Measurements from ENCODE around the gene TMEM200B.

TMEM200B gene

DNA sequence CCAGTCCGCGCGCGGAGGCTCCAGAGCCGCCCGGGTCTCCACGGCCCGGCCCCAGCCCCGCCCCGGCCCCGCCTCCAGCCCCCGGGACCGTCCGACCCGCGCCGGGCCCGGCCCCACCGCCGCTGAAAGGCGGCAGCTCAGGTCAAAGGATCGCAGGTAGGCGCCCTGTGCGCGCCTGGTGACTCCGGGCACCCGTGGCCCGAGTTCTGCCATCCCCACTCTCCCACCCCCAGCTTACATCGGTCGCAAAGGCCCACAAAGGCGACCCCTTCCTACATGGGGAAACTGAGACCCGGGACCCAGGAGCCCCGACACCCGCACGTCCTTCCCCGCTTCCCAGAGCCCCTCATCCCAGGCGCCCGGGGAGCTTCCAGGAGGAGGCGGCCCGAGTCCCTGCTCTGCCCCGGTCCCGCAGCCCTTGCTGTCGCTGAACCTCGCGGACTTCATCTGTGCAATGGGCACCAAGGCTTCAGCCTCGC is at the start of gene TMEM200B:
Gene TMEM200B (minus strand): TSS at position 17 of the 479 bp plus-strand sequence. CDS start 2,075 bp downstream, outside the sequence.
- in situ Hi-C loops (cut with HindIII; ENCODE audit: low sequenced_read_pairs), result no loop called here
- TF ChIP-seq, protein P1, sequence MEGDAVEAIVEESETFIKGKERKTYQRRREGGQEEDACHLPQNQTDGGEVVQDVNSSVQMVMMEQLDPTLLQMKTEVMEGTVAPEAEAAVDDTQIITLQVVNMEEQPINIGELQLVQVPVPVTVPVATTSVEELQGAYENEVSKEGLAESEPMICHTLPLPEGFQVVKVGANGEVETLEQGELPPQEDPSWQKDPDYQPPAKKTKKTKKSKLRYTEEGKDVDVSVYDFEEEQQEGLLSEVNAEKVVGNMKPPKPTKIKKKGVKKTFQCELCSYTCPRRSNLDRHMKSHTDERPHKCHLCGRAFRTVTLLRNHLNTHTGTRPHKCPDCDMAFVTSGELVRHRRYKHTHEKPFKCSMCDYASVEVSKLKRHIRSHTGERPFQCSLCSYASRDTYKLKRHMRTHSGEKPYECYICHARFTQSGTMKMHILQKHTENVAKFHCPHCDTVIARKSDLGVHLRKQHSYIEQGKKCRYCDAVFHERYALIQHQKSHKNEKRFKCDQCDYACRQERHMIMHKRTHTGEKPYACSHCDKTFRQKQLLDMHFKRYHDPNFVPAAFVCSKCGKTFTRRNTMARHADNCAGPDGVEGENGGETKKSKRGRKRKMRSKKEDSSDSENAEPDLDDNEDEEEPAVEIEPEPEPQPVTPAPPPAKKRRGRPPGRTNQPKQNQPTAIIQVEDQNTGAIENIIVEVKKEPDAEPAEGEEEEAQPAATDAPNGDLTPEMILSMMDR (IDR thresholded peaks at IDR 0.05; ENCODE audit: low read depth, low read length), result no peak
- peak; percentile 5 for DNase-seq (ENCODE audit: low read depth, low spot score)
- H3K4me3 ChIP-seq (ENCODE audit: low read depth, low read length), result peak within 1 kb of the TSS; percentile 63

DNA sequence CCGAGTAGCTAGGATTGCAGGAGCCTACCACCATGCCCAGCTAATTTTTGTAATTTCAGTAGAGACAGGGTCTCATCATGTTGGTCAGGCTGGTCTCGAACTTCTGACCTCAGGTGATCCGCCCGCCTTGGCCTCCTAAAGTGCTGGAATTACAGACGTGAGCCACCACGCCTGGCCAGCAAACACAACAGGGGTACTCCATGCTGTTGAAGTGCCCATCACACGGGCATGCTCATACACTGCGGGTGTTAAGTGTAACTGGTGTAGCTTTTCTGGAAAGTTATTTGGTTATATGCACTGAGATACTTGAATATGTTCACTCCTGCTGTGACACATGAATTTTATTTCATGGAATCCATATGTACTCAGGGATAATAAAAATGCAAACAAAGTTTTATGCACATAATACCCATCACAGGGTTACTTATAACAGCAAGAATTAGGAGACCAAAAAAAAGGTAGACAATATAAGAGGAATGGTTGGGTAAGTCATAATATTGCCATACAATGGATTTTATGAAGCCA is 48.8 kb upstream of the TMEM200B start:
- no peak overlapping the region for H3K4me3 ChIP-seq (ENCODE audit: low read depth, low read length)
- in situ Hi-C loops (cut with HindIII; ENCODE audit: low sequenced_read_pairs), result no loop called here
- no peak for DNase-seq (ENCODE audit: low read depth, low spot score)
- TF ChIP-seq, protein P1 (IDR thresholded peaks at IDR 0.05; ENCODE audit: low read depth, low read length), result no peak

DNA sequence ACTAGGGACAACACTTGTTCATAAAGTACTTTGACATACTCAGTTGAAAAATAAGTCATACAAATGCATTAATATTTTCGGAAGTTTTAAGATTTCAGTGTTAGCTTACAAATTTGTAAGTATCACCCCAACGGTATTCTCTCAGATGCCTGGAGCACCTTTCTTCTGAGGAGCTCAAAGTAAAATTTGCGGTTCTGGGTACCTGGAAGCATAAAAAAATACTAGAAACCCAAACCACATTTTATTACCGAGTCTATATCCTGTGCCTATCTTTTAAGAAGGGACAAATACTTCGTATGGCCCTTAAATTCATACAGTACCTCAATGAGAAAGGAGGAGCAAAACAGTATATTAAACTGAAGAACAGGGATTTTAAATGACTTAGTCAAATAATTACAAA is 47.8 kb upstream of the TMEM200B start:
- H3K4me3 ChIP-seq (ENCODE audit: low read depth, low read length), result no peak overlapping the region
- TF ChIP-seq, protein P1 (IDR thresholded peaks at IDR 0.05; ENCODE audit: low read depth, low read length), result no peak
- DNase-seq (ENCODE audit: low read depth, low spot score), result no peak
- in situ Hi-C loops (cut with HindIII; ENCODE audit: low sequenced_read_pairs), result no loop called here

DNA sequence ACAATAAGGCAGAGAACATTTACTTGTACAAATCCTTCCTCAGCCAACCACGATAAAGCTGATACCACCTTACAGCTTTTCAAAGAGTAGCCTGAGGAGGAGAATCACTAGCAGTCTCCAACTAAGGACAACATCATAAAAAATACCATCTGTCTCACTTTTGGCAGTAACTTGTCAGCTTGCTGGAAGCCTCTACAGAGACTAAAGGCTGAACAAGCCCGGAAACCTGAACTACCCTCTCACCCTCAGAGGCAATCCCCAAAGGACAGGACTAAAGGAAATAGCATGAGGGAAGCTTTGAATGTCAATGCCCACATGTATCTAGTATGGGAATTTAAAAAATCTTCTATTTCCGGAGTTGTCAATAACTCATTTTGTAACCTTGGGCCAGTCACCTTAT is 47.4 kb upstream of the TMEM200B start:
- no peak overlapping the region for H3K4me3 ChIP-seq (ENCODE audit: low read depth, low read length)
- in situ Hi-C loops (cut with HindIII; ENCODE audit: low sequenced_read_pairs), result no loop called here
- peak; percentile 22 for DNase-seq (ENCODE audit: low read depth, low spot score)
- TF ChIP-seq, protein P1 (IDR thresholded peaks at IDR 0.05; ENCODE audit: low read depth, low read length), result no peak

DNA sequence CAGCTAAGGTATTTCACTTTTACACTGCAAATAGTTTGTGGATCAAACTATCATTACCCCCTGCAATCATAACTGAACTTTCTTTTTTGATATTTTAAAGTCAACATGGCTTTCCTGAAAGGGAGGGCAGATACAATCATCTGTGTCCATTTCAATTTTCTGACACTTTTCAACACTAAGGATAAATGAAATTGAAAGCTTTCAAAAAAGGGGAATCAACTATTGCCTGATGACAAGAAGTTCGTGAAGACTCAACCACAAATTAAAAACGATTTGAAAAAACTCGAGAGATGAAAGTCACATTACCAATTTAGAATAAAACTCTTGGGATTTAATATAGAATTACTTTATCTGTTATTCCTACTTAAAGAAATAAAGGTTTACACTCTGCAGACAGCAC is 46.3 kb upstream of the TMEM200B start:
- in situ Hi-C loops (cut with HindIII; ENCODE audit: low sequenced_read_pairs), result no loop called here
- no peak overlapping the region for H3K4me3 ChIP-seq (ENCODE audit: low read depth, low read length)
- TF ChIP-seq, protein P1 (IDR thresholded peaks at IDR 0.05; ENCODE audit: low read depth, low read length), result no peak
- DNase-seq (ENCODE audit: low read depth, low spot score), result no peak

DNA sequence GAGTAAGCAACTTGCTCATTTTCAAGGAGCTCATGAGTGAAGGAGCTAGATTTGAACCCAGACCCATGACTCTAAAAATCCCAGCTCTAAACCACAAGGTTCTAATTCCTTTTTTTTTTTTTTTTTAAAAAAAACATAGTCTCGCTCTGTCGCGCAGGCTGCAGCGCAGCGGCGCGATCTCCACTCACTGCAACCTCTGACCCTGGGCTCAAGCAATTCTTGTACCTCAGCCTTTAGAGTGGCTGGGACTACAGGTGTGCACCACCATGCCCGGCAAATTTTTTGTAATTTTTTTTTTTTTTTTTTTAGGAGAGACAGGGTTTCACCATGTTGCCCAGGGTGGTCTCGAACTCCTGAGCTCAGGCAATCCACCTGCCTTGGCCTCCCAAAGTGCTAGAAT is 44.2 kb upstream of the TMEM200B start:
- TF ChIP-seq, protein P1 (IDR thresholded peaks at IDR 0.05; ENCODE audit: low read depth, low read length), result no peak
- in situ Hi-C loops (cut with HindIII; ENCODE audit: low sequenced_read_pairs), result no loop called here

More for the DNA sequence above, 44.2 kb upstream of the TMEM200B start:
- DNase-seq (ENCODE audit: low read depth, low spot score), result no peak
- no peak overlapping the region for H3K4me3 ChIP-seq (ENCODE audit: low read depth, low read length)

Data from astrocyte of the spinal cord (primary cell).